Activated T-cell treated with anti-CD3 and anti-CD28 coated beads, Interleukin-2, amount 50 U/mL, for 72 hours (primary cell): Measurements from ENCODE around the gene UBE2K. TPM values are rescaled to one million over a fixed set of nuclear protein-coding genes. Genes with fewer than 3 reads are reported as not detected.
"Not testable (repeated sequence)": the region's sequence is repeated elsewhere in the genome, so short reads cannot be mapped to it uniquely, and the experiment has no call there.

Experiments
- ATAC-seq, 2 donors: fragments of 150-1000 bp; cut with Tn5 transposase; replicated peaks in 1 of 2; 2 replicates each; pipeline ENCODE4 v1.10.0; 2021; ENCODE audit warnings: moderate library complexity in 2 of 2, mild to moderate bottlenecking in 1 of 2
- DNase-seq, 2 donors: peaks; one replicate each; pipeline ENCODE4 v3.0.0; 2021 to 2022; ENCODE audit warnings: mixed read lengths in 1 of 2
- H3K27ac Mint-ChIP-seq: one replicate; pipeline ENCODE4 v1.8.0; 2022; ENCODE audit warnings: mild to moderate bottlenecking, moderate library complexity, mixed read lengths
- H3K27me3 Mint-ChIP-seq: one replicate; pipeline ENCODE4 v1.8.0; 2022; ENCODE audit warnings: low read depth, mixed read lengths
- H3K36me3 Mint-ChIP-seq, 2 donors: one replicate each; pipeline ENCODE4 v1.8.0; 2022; ENCODE audit warnings: mixed read lengths in 2 of 2, mild to moderate bottlenecking in 1 of 2; ENCODE audit not compliant: insufficient read depth in 2 of 2
- H3K4me1 Mint-ChIP-seq: one replicate; pipeline ENCODE4 v1.8.0; 2022; ENCODE audit warnings: low read depth, mixed read lengths
- H3K4me3 Mint-ChIP-seq, 2 donors: one replicate each; pipeline ENCODE4 v1.8.0; 2022; ENCODE audit warnings: mild to moderate bottlenecking in 2 of 2, mixed read lengths in 2 of 2, moderate library complexity in 2 of 2
- H3K9me3 Mint-ChIP-seq, 2 donors: one replicate each; pipeline ENCODE4 v1.8.0; 2022; ENCODE audit warnings: mixed read lengths in 2 of 2
- total RNA-seq, 2 donors: library from RNA; stranded (reverse); gene quantifications; one replicate each; pipeline ENCODE4 v1.2.3, GENCODE V29; 2022

UBE2K gene
- total RNA-seq, 2 donors from 2014 or later, result 79.2 to 84.7 TPM

DNA sequence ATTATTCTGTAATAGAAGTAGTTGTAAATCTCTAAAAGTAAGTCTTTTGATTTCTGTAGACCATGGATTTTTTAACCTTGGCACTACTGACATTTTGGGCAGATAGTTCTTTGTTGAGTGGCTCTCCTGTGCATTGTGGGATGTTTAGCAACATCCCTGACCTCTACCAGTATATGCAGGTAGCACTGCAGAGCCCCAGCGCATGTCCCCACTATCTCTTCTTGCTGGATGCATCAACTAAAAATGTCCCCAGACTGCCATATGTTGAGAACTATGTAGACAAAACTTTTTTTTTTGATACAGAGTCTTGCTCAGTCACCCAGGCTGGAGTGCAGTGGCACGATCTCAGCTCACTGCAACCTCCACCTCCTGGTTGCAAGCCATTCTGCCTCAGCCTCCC lies 4.8 kb downstream of the UBE2K start:
- H3K27me3 Mint-ChIP-seq, result no peaks in the 10 kb centered on the region
- H3K27ac Mint-ChIP-seq, result no peak overlapping the region
- H3K36me3 Mint-ChIP-seq, result peaks cover 3 to 16% of the 10 kb centered on the region in 2 donors
- DNase-seq (no peak), ATAC-seq (no peak)
- peaks cover 52% of the 10 kb centered on the region for H3K4me1 Mint-ChIP-seq
- H3K9me3 Mint-ChIP-seq, result no peaks in the 10 kb centered on the region
- H3K4me3 Mint-ChIP-seq, result no peak overlapping the region

DNA sequence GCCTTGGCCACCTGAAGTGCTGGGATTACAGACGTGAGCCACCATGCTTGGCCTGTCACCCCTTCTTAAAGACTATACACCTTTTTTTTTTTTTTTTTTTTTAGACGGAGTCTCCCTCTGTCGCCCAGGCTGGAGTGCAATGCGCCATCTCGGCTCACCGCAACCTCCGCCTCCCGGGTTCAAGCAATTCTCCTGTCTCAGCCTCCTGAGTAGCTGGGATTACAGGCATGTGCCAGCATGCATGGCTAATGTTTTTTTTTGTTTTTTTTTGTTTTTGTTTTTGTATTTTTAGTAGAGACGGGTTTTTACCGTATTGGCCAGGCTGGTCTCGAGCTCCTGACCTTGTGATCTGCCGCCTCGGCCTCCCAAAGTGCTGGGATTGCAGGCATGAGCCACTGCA lies 6.9 kb downstream of the UBE2K start:
- ATAC-seq, H3K4me3 Mint-ChIP-seq, H3K27me3 Mint-ChIP-seq, H3K9me3 Mint-ChIP-seq, H3K27ac Mint-ChIP-seq, DNase-seq: not testable (repeated sequence)
- Mint-ChIP-seq H3K4me1 (peaks cover 62% of the 10 kb centered on the region), H3K36me3 (peaks cover 0 to 12% of the 10 kb centered on the region in 2 donors)

DNA sequence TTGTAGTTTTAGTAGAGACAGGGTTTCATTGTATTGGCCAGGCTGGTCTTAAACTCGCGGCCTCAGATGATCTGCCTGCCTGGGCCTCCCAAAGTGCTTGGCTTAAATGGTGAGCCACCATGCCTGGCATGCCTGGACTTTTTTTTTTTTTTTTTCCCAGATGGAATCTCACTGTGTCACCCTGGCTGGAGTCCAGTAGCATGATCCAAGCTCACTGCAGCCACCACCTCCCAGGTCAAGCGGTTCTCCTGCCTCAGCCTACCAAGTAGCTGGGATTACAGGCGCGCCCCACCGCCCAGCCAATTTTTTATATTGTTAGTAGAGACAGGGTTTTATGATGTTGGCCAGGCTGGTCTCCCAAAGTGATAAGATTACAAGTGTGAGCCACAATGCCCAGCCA lies 8.4 kb downstream of the UBE2K start:
- peak overlapping the region in 1 of 2 donors; percentile 21 for H3K4me3 Mint-ChIP-seq
- no peak for DNase-seq
- peak overlapping the region; percentile 73 for H3K27ac Mint-ChIP-seq
- H3K36me3 Mint-ChIP-seq, result peaks cover 0 to 10% of the 10 kb centered on the region in 2 donors
- no peaks in the 10 kb centered on the region for H3K27me3 Mint-ChIP-seq
- peaks cover 56% of the 10 kb centered on the region for H3K4me1 Mint-ChIP-seq
- no peaks in the 10 kb centered on the region for H3K9me3 Mint-ChIP-seq
- ATAC-seq, result peak; percentile 36 to 43

DNA sequence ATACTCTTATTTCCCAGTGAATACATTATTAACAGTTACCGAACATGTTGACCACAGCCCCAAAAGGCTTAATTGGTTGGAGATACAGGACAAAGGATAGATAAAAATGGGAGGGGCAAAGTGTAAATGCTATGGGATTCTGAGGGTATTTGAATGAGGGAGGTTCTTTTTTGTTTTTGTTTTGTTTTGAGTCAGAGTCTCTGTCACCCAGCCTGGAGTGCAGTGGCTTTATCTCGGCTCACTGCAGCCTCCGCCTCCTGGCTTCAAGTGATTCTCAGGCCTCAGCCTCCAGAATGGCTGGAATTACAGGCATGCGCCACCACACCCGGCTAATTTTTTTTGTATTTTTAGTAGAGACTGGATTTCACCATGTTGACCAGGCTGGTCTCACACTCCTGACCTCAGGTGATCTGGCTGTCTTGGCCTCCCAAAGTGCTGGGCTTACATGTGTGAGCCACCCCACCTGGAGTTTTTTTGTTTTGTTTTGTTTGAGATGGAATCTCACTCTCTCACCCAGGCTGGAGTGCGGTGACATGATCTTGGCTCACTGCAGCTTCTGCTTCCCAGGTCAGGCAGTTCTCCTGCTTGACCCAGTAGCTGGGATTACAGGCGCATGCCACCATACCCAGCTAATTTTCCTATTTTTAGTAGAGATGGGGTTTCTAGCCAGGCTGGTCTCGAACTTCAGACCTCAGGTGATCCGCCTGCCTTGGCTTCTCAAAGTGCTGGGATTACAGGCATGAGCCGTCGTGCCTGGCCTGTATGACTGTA lies 9.0 kb downstream of the UBE2K start:
- Mint-ChIP-seq H3K27ac (peak overlapping the region; percentile 73), H3K9me3 (no peaks in the 10 kb centered on the region), H3K4me1 (peaks cover 51% of the 10 kb centered on the region), H3K36me3 (peaks cover 0 to 7% of the 10 kb centered on the region in 2 donors), H3K4me3 (peak overlapping the region in 1 of 2 donors; percentile 21), H3K27me3 (no peaks in the 10 kb centered on the region)
- ATAC-seq, result peak; percentile 71 to 89
- peak in 1 of 2 donors; percentile 12 for DNase-seq

DNA sequence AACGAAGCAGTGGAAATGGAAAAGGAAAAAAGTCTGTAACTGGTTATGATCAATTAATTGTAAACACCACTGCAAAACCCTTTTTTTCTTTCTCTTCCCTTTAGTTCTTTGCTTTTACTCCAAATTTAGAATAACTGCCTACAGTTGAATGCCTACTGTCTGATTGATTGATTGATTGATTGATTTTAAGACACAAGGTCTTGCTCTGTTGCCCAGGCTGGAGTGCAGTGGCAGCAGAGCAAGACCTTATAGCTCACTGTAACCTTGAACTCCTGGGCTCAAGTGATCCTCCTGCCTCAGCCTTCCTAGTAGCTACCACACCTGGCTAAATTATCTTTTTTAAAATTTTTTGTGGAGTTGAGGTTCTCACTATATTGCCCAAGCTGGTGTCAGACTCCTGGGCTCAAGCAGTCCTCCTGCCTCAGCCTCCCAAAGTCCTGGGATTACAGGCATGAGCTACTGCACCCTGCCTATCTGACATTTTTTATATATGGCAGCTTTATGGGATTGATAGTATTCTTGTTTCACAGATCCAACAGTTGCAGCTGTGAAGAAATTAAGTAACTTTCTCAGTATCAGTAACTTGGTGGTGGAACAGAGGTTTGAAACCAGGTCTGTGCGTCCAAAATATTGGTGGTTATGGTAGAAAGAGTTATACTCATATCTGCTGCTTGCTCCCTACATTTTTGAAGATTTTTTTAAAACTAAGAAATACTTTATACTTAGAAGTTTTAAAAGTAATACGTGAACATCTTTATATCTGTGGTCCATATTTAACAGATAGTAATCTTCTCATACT lies 12.4 kb downstream of the UBE2K start:
- Mint-ChIP-seq H3K27me3 (no peaks in the 10 kb centered on the region), H3K4me1 (peaks cover 57% of the 10 kb centered on the region)
- ATAC-seq, result no peak

DNA sequence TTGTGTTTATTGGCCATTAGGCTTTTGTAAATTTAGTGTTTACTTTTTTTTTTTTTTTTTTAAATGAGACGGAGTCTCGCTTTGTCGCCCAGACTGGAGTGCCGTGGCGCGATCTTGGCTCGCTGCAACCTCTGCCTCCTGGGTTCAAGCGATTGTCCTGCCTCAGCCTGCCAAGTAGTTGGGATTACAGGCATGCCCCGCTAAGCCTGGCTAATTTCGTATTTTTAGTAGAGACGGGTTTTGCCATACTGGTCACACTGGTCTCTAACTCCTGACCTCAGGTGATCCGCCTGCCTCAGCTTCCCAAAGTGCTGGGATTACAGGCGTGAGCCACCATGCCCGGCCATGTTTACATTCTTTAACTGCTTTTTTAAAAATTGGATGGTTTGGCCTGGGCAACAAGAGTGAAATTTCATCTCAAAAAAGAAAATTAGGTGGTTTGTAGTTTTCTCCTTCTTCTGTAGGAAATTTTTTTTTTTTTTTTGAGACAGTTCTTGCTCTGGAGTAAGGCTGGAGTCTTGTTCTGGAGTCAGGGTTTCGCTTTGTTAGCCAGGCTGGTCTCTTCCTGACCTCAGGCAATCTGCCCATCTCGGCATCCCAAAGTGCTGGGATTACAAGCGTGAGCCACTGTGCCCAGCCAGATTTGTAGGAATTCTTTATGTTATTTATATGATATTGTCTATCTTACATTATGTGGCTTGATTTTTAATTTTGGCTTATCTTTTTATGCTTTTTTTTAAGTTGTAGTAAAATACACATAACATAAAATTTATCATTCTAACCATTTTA lies 15.1 kb downstream of the UBE2K start:
- peaks cover 4 to 6% of the 10 kb centered on the region in 2 donors for H3K36me3 Mint-ChIP-seq
- H3K9me3 Mint-ChIP-seq, result no peaks in the 10 kb centered on the region
- no peaks in the 10 kb centered on the region for H3K27me3 Mint-ChIP-seq
- DNase-seq (no peak), ATAC-seq (no peak)
- peak overlapping the region; percentile 42 for H3K27ac Mint-ChIP-seq
- peaks cover 60% of the 10 kb centered on the region for H3K4me1 Mint-ChIP-seq
- no peak overlapping the region for H3K4me3 Mint-ChIP-seq

More for the DNA sequence above, 12.4 kb downstream of the UBE2K start:
- no peaks in the 10 kb centered on the region for H3K9me3 Mint-ChIP-seq
- H3K36me3 Mint-ChIP-seq, result peaks cover 0 to 2% of the 10 kb centered on the region in 2 donors
- no peak overlapping the region for H3K4me3 Mint-ChIP-seq
- DNase-seq, result no peak
- H3K27ac Mint-ChIP-seq, result peak overlapping the region; percentile 42

DNA sequence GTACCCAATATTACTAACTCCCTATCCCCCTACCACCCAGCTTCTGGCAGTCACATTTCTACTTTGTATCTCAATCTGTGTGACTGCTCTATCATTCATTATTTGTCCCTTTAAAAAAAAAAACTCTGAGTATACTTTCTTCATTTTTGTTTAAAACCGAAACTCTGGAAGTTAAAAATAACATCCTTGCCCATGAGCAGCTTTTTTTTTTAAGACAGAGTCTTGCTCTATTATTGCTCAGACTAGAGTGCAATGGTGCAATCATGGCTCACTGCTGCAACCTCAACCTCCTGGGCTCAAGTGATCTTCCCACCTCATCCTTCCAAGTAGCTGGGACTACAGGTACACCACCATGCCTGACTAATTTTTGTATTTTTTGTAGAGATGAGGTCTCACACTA lies 15.8 kb downstream of the UBE2K start:
- Mint-ChIP-seq H3K27me3 (no peaks in the 10 kb centered on the region), H3K36me3 (peaks cover 4 to 7% of the 10 kb centered on the region in 2 donors), H3K9me3 (no peaks in the 10 kb centered on the region), H3K4me3 (no peak overlapping the region), H3K27ac (peak overlapping the region; percentile 42), H3K4me1 (peaks cover 59% of the 10 kb centered on the region)
- ATAC-seq (peak in 1 of 2 donors; percentile 35), DNase-seq (no peak)

DNA sequence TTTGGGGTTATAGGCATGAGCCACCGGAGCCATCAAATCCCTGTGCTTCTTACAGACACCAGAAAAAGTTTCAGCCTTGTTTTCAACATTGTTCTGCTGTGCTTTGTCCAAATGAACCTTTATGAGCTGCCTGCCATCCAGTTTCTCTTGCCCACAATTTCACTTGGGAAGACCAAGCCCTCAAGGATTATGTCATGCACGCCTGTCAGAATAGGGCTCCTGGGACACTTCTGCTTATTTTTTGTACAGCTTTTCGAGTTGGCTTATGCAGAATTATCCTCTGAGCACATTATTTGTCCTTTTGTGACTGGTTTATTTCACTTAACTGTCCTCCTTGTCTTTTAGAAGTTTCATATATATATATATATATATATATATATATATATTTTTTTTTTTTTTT lies 16.2 kb downstream of the UBE2K start:
- H3K27me3 Mint-ChIP-seq, result no peaks in the 10 kb centered on the region
- H3K9me3 Mint-ChIP-seq, result no peaks in the 10 kb centered on the region
- H3K4me3 Mint-ChIP-seq, result no peak overlapping the region
- ATAC-seq, result no peak
- peaks cover 59% of the 10 kb centered on the region for H3K4me1 Mint-ChIP-seq
- H3K27ac Mint-ChIP-seq, result peak overlapping the region; percentile 79
- DNase-seq, result no peak
- peaks cover 4 to 7% of the 10 kb centered on the region in 2 donors for H3K36me3 Mint-ChIP-seq

DNA sequence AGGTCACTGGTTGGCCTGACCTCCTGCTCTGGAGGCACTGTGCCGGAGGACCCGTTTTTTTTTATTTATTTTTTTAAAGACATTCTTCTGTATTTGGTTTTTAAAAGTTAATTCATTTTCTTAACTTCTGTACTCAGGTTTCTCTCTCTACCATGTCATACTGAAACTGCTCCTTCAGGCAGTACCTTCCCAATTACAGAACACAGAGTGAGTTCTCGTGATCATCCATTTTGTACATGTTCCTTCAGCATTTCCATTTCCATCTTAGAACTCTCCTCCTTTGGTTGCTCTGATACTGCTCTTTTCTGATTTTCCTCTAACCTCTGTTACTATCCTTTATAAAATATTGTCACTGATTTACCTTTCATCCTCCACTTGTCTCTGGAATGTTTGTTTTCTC lies 17.9 kb downstream of the UBE2K start:
- ATAC-seq (no peak), DNase-seq (no peak)
- Mint-ChIP-seq H3K27ac (peak overlapping the region; percentile 93), H3K4me1 (peaks cover 60% of the 10 kb centered on the region), H3K9me3 (no peaks in the 10 kb centered on the region), H3K27me3 (no peaks in the 10 kb centered on the region), H3K4me3 (peak overlapping the region in 1 of 2 donors; percentile 11), H3K36me3 (peaks cover 7% of the 10 kb centered on the region in 2 donors)

DNA sequence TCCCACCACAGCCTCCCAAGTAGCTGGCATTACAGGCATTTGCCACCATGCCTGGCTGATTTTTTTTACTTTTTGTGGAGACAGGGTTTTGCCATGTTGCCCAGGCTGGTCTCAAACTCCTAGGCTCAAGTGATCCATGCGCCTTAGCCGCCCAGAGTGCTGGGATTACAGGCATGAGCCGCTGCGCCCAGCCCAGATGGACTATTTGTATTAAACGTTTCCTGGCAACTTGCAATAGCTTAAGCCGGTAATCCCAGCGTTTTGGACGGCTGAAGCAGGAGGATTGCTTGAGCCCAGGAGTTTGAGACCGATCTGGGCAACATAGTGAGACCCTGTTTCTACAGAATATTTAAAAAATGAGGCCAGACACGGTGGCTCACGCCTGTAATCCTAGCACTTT lies 18.4 kb downstream of the UBE2K start:
- H3K36me3 Mint-ChIP-seq, result peaks cover 7% of the 10 kb centered on the region in 2 donors
- no peaks in the 10 kb centered on the region for H3K27me3 Mint-ChIP-seq
- H3K4me3 Mint-ChIP-seq, result no peak overlapping the region
- H3K9me3 Mint-ChIP-seq, result no peaks in the 10 kb centered on the region
- DNase-seq, result no peak
- peaks cover 60% of the 10 kb centered on the region for H3K4me1 Mint-ChIP-seq
- H3K27ac Mint-ChIP-seq, result peak overlapping the region; percentile 93
- no peak for ATAC-seq

DNA sequence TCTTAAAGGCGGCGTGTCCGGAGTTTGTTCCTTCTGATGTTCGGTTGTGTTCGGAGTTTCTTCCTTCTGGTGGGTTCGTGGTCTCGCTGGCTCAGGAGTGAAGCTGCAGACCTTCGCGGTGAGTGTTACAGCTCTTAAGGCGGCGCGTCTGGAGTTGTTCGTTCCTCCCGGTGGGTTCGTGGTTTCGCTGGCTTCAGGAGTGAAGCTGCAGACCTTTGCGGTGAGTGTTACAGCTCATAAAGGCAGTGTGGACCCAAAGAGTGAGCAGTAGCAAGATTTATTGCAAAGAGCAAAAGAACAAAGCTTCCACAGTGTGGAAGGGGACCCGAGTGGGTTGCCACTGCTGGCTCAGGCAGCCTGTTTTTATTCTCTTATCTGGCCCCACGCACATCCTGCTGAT lies 19.8 kb downstream of the UBE2K start:
- peak in 1 of 2 donors; percentile 23 for DNase-seq
- H3K27ac Mint-ChIP-seq, result peak overlapping the region; percentile 56
- ATAC-seq, H3K36me3 Mint-ChIP-seq, H3K9me3 Mint-ChIP-seq, H3K27me3 Mint-ChIP-seq: not testable (repeated sequence)
- H3K4me3 Mint-ChIP-seq, result peak overlapping the region; percentile 73 to 77
- H3K4me1 Mint-ChIP-seq, result peaks cover 60% of the 10 kb centered on the region

DNA sequence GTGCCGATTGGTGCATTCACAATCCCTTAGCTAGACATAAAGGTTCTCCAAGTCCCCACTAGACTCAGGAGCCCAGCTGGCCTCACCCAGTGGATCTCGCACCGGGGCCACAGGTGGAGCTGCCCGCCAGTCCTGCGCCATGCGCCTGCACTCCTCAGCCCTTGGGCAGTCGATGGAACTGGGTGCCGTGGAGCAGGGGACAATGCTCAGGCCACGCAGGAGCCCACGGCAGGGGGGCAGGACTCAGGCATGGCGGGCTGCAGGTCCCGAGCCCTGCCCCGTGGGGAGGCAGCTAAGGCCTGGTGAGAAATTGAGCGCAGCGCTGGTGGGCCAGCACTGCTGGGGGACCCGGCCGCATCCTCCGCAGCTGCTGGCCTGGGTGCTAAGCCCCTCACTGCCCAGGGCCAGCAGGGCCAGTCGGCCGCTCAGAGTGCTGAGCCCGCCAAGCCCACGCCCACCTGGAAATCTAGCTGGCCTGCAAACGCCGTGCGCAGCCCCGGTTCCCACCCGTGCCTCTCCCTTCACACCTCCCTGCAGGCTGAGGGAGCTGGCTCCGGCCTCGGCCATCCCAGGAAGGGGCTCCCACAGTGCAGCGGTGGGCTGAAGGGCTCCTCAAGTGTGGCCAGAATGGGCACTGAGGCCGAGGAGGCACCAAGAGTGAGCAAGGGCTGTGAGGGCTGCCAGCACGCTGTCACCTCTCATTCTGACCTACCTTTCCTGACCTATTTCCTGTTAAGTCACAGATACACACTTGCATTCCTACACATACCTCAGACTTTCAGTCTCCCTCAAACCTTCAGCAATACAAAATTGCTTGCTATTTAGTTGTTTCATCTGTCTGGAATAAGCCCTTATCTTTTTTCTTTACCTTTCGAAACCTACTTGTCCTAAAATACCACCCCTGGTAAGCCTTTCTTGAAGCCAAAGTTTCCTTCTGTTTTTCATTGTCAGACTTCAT lies 20.7 kb downstream of the UBE2K start:
- Mint-ChIP-seq H3K27me3 (no peaks in the 10 kb centered on the region), H3K4me1 (peaks cover 55% of the 10 kb centered on the region), H3K4me3 (peak overlapping the region; percentile 16 to 17), H3K27ac (peak overlapping the region; percentile 74), H3K9me3 (no peaks in the 10 kb centered on the region), H3K36me3 (peaks cover 7% of the 10 kb centered on the region in 2 donors)
- DNase-seq (peak; percentile 17 to 27), ATAC-seq (peak; percentile 74 to 88)
